Mucosa of rectum (tissue), 2 donors: ENCODE data around the gene PRDM8.
"Not testable (repeated sequence)": the region's sequence is repeated elsewhere in the genome, so short reads cannot be mapped to it uniquely, and the experiment has no call there.

Source experiments
- H3K27ac ChIP-seq, 2 donors: one replicate each; pipeline ENCODE4 v1.7.0; 2013; ENCODE audit warnings: inconsistent platforms in 2 of 2, low read depth in 2 of 2, low read length in 2 of 2
- H3K27me3 ChIP-seq, 2 donors: one replicate each; pipeline ENCODE4 v1.7.0; 2013; ENCODE audit warnings: low read length in 2 of 2; ENCODE audit not compliant: control insufficient read depth in 2 of 2, insufficient read depth in 2 of 2
- H3K36me3 ChIP-seq, 2 donors: one replicate each; pipeline ENCODE4 v1.7.0; 2013; ENCODE audit warnings: low read length in 2 of 2; ENCODE audit not compliant: control insufficient read depth in 2 of 2, insufficient read depth in 2 of 2
- H3K4me1 ChIP-seq, 2 donors: one replicate each; pipeline ENCODE4 v1.7.0; 2013; ENCODE audit warnings: low read length in 2 of 2, mild to moderate bottlenecking in 1 of 2; ENCODE audit not compliant: control insufficient read depth in 2 of 2, insufficient read depth in 2 of 2
- H3K4me3 ChIP-seq, 2 donors: one replicate each; pipeline ENCODE4 v1.7.0; 2013; ENCODE audit warnings: low read length in 2 of 2
- H3K9ac ChIP-seq, 2 donors: one replicate each; pipeline ENCODE4 v1.7.0; 2013; ENCODE audit warnings: low read length in 2 of 2, low read depth in 1 of 2, mild to moderate bottlenecking in 1 of 2
- H3K9me3 ChIP-seq, 2 donors: one replicate each; pipeline ENCODE4 v1.7.0; 2013; ENCODE audit warnings: low read length in 2 of 2; ENCODE audit not compliant: control insufficient read depth in 2 of 2
- donor health status: healthy.
- donor health status: Normal muscosa, but diverticular disease.

Gene PRDM8

GRCh38 chr4:80237992-80238391 lies 40.7 kb downstream of the PRDM8 start:
- no peaks in the 10 kb centered on the region for H3K27me3 ChIP-seq
- no peak overlapping the region for H3K9ac ChIP-seq
- no peaks in the 10 kb centered on the region for H3K9me3 ChIP-seq
- no peak overlapping the region for H3K27ac ChIP-seq
- H3K4me3 ChIP-seq, result no peak overlapping the region
- H3K4me1 ChIP-seq, result no peaks in the 10 kb centered on the region
- no peaks in the 10 kb centered on the region for H3K36me3 ChIP-seq

DNA sequence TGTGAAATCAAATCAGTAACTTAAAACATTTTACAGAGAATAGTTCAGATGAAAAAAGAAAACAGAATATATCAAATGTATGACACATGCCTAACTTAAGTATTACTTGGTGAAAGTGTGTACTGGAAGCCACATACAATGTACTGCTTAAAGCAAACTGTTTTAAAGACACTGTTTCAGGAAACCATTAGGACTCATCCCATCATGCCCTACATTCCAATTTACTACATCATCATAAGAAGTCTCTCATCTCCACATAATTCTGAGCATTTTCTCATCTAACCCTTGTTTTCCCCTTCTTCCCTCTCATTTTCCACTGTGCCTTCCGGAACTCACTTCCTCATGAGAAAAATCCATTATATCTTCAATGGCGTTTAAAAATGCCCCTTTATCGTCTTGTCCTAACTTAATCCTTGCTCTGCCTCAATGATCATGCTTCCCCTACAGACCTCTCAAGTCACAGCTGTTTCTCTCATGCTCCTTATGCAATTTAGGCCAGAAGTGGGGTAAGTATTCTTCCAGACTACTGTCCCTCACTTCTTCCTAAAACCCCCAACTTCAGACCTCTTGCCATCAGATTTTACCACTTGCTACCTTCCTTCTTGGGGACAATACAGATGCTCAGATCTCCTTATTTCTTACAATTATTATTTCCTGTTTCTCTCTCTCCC lies 42.3 kb downstream of the PRDM8 start:
- H3K4me3 ChIP-seq, result no peak overlapping the region
- H3K36me3 ChIP-seq, result no peaks in the 10 kb centered on the region
- no peak overlapping the region for H3K27ac ChIP-seq
- H3K27me3 ChIP-seq, result no peaks in the 10 kb centered on the region
- no peaks in the 10 kb centered on the region for H3K4me1 ChIP-seq
- H3K9me3 ChIP-seq, result no peaks in the 10 kb centered on the region
- H3K9ac ChIP-seq, result no peak overlapping the region

- Histone ChIP-seq H3K27ac (no peak overlapping the region), H3K27me3 (no peaks in the 10 kb centered on the region), H3K9me3 (no peaks in the 10 kb centered on the region), H3K36me3 (no peaks in the 10 kb centered on the region), H3K4me1 (no peaks in the 10 kb centered on the region), H3K4me3 (no peak overlapping the region), H3K9ac (no peak overlapping the region)
Observed at GRCh38 chr4:80240976-80241375, 43.7 kb downstream of the PRDM8 start.

DNA sequence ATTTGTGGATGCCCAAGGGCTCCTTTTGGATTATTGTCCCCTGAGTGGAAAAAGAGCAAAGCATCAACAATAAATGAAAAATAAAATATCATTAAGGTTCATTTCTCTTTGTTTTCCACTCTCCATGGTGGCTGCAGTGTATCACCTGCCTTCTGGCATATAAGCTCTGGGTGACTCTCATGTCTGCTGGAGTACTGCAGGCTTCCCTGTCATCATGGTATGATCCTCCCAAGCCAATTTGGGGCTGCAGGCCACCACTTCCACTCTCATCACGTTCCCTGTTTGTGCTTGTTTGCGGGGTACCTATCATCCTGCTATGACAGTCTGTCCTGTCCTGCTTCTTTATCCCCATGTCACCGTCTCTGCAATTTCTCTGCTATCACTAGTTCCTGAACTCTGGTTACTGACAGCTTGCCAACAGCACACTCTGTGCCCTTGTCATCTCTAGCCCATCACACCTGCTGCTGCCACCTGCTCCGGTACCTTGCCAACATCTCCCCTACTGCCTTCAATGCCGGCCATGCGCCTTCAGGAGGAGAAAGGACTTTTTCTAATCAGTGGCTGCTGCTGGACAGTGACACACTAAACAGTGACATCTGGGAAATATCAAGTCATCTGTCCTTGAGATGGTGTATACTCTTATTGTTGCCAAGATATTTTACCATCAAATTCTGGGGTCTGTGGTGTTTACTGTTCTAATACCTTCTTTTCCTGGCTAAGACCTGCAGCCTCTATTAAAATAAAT lies 46.1 kb downstream of the PRDM8 start:
- no peaks in the 10 kb centered on the region for H3K36me3 ChIP-seq
- H3K4me3 ChIP-seq, result no peak overlapping the region
- no peaks in the 10 kb centered on the region for H3K4me1 ChIP-seq
- no peaks in the 10 kb centered on the region for H3K9me3 ChIP-seq
- H3K27ac ChIP-seq, result no peak overlapping the region
- H3K27me3 ChIP-seq, result peaks cover 0 to 3% of the 10 kb centered on the region in 2 donors
- no peak overlapping the region for H3K9ac ChIP-seq

GRCh38 chr4:80247484-80247883 lies 50.2 kb downstream of the PRDM8 start:
- H3K27me3 ChIP-seq, H3K9ac ChIP-seq, H3K9me3 ChIP-seq, H3K4me3 ChIP-seq, H3K36me3 ChIP-seq, H3K4me1 ChIP-seq, H3K27ac ChIP-seq: not testable (repeated sequence)

- Histone ChIP-seq H3K36me3 (no peaks in the 10 kb centered on the region), H3K27ac (no peak overlapping the region), H3K4me1 (no peaks in the 10 kb centered on the region), H3K27me3 (peaks cover 0 to 3% of the 10 kb centered on the region in 2 donors), H3K4me3 (no peak overlapping the region), H3K9ac (no peak overlapping the region), H3K9me3 (no peaks in the 10 kb centered on the region)
Observed at GRCh38 chr4:80249144-80249543, 51.8 kb downstream of the PRDM8 start.

- Histone ChIP-seq H3K36me3 (no peaks in the 10 kb centered on the region), H3K9ac (no peak overlapping the region), H3K4me3 (no peak overlapping the region), H3K27me3 (peaks cover 0 to 2% of the 10 kb centered on the region in 2 donors), H3K27ac (no peak overlapping the region), H3K9me3 (no peaks in the 10 kb centered on the region), H3K4me1 (no peaks in the 10 kb centered on the region)
Observed at GRCh38 chr4:80252427-80252826, 55.1 kb downstream of the PRDM8 start.

DNA sequence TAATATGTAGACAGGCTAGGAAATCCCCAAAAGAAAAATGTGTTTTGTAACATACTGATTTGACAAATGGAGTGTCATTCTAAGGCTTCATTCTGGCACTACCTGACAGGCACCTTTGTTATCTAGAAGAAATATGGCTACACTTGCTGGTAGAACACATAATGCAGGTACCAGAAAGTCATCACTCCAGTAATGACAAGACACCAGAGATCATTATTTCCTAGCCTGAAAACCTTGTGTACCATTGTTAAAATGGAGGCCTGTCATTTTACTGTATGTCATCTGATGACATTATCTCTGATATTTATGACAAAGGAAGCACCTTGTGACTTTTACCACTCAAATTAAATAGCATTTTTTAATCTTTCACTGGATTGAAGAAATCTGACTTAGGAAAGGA lies 55.6 kb downstream of the PRDM8 start:
- Histone ChIP-seq H3K27ac (no peak overlapping the region), H3K9me3 (no peaks in the 10 kb centered on the region), H3K9ac (no peak overlapping the region), H3K4me3 (no peak overlapping the region), H3K27me3 (peaks cover 0 to 2% of the 10 kb centered on the region in 2 donors), H3K4me1 (no peaks in the 10 kb centered on the region), H3K36me3 (no peaks in the 10 kb centered on the region)

DNA sequence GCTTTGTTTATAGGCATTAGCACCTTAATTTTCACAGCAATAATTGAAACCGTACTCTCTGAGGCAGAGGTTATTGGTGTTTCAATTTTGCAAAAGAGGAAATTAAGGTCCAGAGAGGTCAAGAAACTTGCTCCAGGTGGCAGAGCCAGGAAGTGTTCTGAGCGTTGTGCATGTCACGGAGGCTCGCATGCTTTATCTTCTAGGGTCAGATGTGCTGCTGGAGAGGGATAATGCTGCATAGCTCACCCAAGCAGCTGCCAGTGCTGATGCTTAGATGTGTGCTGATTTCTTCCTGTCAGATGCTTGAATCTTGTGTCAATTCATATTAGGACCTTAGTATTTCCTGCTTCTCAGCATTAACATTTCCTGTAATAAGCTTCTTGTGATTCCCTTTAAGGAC lies 56.2 kb downstream of the PRDM8 start:
- no peaks in the 10 kb centered on the region for H3K9me3 ChIP-seq
- H3K27me3 ChIP-seq, result peaks cover 0 to 2% of the 10 kb centered on the region in 2 donors
- H3K4me3 ChIP-seq, result no peak overlapping the region
- no peaks in the 10 kb centered on the region for H3K36me3 ChIP-seq
- H3K4me1 ChIP-seq, result no peaks in the 10 kb centered on the region
- no peak overlapping the region for H3K27ac ChIP-seq
- no peak overlapping the region for H3K9ac ChIP-seq
